GM21526 (cell line): ENCODE measurements around the gene KAZN.

Experiments
- ATAC-seq: cut with Tn5 transposase; IDR thresholded peaks from one replicate; pipeline ENCODE4 v1.9.1; 2021; ENCODE audit warnings: moderate library complexity; ENCODE audit not compliant: unreplicated experiment, low FRiP score

KAZN gene

DNA sequence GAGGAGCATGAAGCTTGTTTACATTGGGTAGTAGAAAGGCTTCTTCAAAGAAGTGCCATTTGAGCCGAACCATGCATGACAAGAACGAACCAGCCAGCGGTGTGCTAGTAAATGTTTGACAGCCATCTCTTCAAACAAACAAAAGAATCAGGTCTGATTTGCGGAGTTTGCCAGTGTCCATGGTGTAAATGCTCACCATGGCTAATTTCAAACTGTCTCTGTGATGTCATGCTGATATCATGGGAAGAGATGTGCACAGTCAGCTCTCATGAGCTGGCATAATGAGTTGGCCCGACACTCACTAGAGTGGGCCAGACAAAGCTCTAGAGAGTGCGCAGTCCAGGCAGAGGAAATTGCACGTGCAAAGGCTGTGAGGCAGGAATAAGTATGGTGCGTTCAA is 101.1 kb downstream of the KAZN start:
- ATAC-seq: no peak

DNA sequence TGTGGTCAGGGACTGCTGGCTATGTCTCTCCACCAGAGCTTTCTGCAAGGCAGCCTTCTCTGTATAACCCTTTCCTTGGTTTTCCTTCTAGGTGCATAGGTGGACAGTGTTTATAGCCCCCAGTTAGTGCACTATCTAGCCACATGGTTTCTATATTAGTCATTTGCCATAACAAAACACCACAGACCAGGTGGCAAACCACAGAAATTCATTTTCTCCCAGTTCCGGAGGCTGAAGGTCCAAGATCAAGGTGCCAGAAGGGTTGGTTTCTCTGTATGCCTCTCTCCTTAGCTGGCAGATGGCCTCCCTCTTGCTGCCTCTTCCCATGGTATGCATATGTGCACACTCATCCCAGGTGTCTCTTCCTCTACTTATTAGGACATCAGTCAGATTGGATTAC is 106.4 kb downstream of the KAZN start:
- ATAC-seq: no peak

GRCh38 chr1:14705824-14706223 is 107.3 kb downstream of the KAZN start:
- no peak for ATAC-seq

GRCh38 chr1:14706631-14707030 is 108.1 kb downstream of the KAZN start:
- no peak for ATAC-seq

GRCh38 chr1:14707531-14708445 is 109.3 kb downstream of the KAZN start:
- no peak for ATAC-seq

DNA sequence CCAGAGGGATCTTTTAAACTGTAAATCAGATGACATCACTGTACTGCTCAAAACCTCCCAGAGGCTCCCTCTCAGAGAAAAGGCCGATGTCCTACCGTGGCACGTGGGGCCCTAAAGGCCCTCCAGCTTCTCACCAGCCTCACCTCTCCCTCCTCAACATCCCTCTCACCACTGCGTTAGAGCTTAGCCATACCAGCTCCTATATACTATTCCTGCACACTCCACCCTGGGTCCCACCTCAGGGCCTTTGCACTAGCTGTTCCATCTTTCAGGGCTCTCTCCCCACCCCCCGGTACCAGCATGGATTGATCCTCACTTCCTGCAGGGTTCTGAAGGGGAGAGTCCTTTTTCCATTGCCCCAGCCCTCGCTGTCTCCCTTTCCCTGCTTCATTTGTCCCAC is 111.8 kb downstream of the KAZN start:
- ATAC-seq: no peak

- ATAC-seq: no peak
These were observed 113.7 kb downstream of the KAZN start for GRCh38 chr1:14712136-14712535.

DNA sequence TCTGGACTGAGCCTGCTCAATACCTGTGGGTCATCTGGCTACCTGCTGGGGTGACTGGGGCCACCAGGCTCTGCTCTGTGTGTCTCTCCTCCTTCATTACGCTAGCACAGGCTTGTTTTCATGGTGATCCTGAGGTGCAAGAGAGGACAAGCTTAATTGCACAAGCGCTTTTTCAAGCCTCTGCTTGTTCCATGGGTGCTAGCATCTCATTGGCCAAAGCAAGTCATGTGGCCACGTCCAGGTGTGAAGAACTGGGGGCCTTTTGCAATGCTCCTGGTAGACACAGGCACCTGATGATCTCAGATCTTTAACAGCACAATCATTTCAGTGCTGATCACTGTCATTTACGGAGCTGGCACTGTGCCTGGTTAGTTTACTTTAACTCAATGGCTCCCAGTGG is 114.6 kb downstream of the KAZN start:
- no peak for ATAC-seq

DNA sequence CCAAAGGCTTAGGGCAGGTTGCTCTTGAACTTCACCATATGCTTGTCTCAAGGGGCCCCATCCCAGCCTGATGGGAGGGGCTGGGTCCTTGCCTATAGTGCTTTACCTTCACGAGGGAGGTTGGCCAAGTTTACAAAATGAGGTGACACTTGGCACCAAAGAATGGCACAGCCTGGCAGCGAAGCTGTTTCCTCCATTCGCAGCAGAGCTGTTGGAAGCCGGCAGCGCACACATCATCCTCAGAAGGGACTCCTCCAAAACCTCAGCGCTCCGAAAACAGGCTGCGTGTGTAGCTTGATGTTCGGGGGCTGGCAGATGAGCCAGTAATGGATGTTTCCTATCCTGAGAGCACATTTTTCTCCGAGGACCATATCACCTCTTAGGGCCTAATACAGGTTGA is 116.8 kb downstream of the KAZN start:
- no peak for ATAC-seq

GRCh38 chr1:14715802-14716201 is 117.3 kb downstream of the KAZN start:
- no peak for ATAC-seq

DNA sequence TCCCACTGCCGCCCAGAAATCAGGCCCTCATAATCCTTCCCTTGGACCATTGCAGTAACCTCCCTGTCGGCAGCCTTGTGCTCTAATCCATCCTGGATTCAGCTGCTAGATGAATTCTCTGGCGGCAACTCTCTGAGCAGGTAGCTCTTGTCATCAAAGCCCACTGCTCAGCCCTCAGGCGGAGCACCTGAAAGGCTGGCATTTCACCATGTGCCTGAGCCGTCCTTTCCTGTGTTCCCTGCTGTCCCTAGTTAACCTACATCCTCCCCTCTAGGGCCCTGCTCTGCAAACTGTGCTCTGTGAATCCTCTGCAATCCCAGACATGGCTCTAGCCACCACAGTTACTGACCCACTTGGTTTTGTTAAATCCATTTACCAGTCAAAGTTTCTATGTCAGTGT is 118.0 kb downstream of the KAZN start:
- ATAC-seq: no peak

- no peak for ATAC-seq
These were observed 120.0 kb downstream of the KAZN start for GRCh38 chr1:14718476-14718875.

DNA sequence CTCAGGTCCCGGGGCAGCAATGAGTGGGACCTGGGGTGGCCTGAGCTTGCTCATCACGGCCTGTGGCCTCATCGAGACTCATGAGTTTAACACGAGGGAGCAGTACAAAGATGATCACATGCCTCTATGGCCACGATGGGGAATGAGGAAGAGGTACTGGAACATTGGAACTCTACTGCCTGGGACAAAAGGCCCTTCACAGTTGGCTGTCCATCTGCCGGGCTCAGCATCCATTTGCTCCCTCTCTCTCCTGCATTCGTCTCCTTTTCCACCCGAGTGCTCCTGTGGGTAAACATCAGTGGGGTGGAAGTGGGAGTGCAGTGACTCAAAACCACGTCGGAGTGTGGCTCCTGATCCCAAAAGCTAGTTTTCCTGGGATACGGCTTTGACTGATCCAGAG is 124.9 kb downstream of the KAZN start:
- no peak for ATAC-seq

GRCh38 chr1:14724246-14724645 is 125.8 kb downstream of the KAZN start:
- ATAC-seq: no peak

DNA sequence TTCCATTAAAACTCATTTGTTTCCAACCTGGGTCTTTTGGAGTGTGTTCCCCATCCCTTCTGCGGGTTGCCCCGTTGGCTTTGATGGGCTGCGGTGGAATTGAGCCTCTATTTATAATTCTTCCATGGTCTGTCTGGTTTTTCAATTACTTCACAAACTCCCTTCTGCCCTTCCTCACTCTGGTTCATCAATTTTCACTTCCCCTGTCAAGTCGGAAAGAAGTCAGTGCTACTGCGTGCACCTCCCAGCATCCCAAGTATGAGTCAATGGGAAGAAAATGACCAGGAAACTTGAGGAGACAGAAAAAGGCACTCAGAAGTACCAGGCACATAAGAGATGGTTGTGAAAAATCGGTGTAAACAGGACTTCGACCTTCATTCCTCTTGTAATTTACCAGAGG is 126.2 kb downstream of the KAZN start:
- no peak for ATAC-seq

GRCh38 chr1:14725238-14725637 is 126.8 kb downstream of the KAZN start:
- no peak for ATAC-seq

DNA sequence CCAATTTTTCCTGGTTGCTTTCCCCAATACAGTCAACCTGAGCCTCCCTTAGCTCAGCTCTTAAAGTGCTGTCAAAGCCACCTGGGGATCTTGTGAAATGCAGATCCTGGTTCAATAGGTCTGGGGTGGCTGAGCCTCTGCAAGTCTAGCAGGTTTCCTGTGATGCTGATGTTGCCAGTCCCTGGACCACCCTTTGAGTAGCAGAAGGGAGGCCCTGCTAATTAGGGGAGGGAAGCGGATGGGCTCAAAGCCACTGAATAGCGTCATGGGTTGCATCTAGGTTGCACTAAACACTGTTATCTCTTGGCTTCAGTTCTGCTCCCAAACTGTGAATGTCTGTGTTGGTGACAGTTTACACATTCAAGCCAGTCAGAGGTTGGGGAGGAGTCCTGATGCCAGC is 127.2 kb downstream of the KAZN start:
- ATAC-seq: no peak

- no peak for ATAC-seq
These were observed 128.1 kb downstream of the KAZN start for GRCh38 chr1:14726606-14727005.

- no peak for ATAC-seq
These were observed 130.0 kb downstream of the KAZN start for GRCh38 chr1:14728516-14728915.

GRCh38 chr1:14732728-14733047 is 134.2 kb downstream of the KAZN start:
- ATAC-seq: no peak

DNA sequence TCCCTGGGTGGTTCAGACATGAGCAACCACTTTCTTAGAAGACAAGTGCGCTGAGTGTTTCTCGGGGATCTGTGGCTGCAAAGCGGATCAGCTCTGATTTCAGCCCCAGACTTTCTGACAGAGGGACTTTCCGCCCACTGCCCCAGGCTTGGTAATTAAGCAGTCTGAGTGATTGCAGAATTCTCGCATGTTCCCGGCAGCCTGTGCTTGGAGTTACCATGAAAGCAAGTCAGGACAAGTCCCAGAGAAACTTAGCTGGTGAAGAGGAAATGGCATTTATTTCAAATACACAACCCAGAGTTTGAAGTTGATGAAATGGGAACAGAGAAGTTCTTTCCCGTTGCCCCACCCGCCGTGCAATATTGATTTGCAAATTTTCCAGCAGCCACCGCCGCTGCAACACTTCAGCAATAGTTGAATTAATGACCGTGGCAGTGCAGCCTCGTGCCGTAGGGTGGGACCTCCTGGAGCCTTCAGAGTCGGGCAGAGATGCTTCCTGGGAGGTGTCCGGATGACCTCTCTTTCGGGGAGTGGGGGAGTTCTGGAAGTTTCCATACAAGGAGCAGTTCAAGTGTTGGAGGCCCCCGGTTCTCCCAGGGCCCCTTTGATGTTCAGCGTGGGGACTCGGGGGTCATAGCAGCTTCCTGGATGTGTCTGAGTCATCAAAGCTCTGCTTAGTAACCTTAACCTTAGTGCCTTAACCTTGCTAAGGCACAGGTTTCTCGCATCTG is 134.7 kb downstream of the KAZN start:
- no peak for ATAC-seq

GRCh38 chr1:14733779-14734140 is 135.3 kb downstream of the KAZN start:
- no peak for ATAC-seq
